Measurements from ENCODE around the gene KRT85. TPM values are rescaled to one million over a fixed set of nuclear protein-coding genes. Genes with fewer than 3 reads are reported as not detected.
"Not testable (repeated sequence)": the region's sequence is repeated elsewhere in the genome, so short reads cannot be mapped to it uniquely, and the experiment has no call there.

KRT85 gene
- total RNA-seq: not detected

- DNase-seq (ENCODE audit: low spot score): no peak
Observed at GRCh38 chr12:52366738-52367485, at the start of gene KRT85. Gene KRT85, minus strand, starts transcription at chr12:52367481. Its CDS starts 76 bp downstream, at chr12:52367405.

- no peak for DNase-seq (ENCODE audit: low spot score)
Observed at GRCh38 chr12:52416795-52417194, 49.5 kb upstream of the KRT85 start.

GRCh38 chr12:52415870-52416750, 48.8 kb upstream of the KRT85 start:
- peak; percentile 73 for DNase-seq (ENCODE audit: low spot score)

GRCh38 chr12:52414936-52415335, 47.7 kb upstream of the KRT85 start:
- no peak for DNase-seq (ENCODE audit: low spot score)

- DNase-seq (ENCODE audit: low spot score): no peak
Observed at GRCh38 chr12:52413782-52414345, 46.6 kb upstream of the KRT85 start.

GRCh38 chr12:52413202-52413601, 45.9 kb upstream of the KRT85 start:
- DNase-seq (ENCODE audit: low spot score): no peak

GRCh38 chr12:52411815-52412214, 44.5 kb upstream of the KRT85 start:
- no peak for DNase-seq (ENCODE audit: low spot score)

GRCh38 chr12:52410589-52411248, 43.4 kb upstream of the KRT85 start:
- DNase-seq (ENCODE audit: low spot score): not testable (repeated sequence)

GRCh38 chr12:52407918-52408317, 40.6 kb upstream of the KRT85 start:
- no peak for DNase-seq (ENCODE audit: low spot score)

- no peak for DNase-seq (ENCODE audit: low spot score)
Observed at GRCh38 chr12:52405922-52406385, 38.7 kb upstream of the KRT85 start, which contains the start of gene KRT82. Gene KRT82, minus strand, starts transcription at chr12:52406335. Its CDS starts 58 bp downstream, at chr12:52406277.

- DNase-seq (ENCODE audit: low spot score): no peak
Observed at GRCh38 chr12:52404951-52405350, 37.7 kb upstream of the KRT85 start.

- no peak for DNase-seq (ENCODE audit: low spot score)
Observed at GRCh38 chr12:52403561-52403960, 36.3 kb upstream of the KRT85 start.

- no peak for DNase-seq (ENCODE audit: low spot score)
Observed at GRCh38 chr12:52402873-52403540, 35.7 kb upstream of the KRT85 start.

GRCh38 chr12:52402377-52402776, 35.1 kb upstream of the KRT85 start:
- DNase-seq (ENCODE audit: low spot score): no peak

- DNase-seq (ENCODE audit: low spot score): no peak
Observed at GRCh38 chr12:52401926-52402325, 34.6 kb upstream of the KRT85 start.

- DNase-seq (ENCODE audit: low spot score): no peak
Observed at GRCh38 chr12:52401526-52401925, 34.2 kb upstream of the KRT85 start.

- DNase-seq (ENCODE audit: low spot score): no peak
Observed at GRCh38 chr12:52400906-52401305, 33.6 kb upstream of the KRT85 start.

- no peak for DNase-seq (ENCODE audit: low spot score)
Observed at GRCh38 chr12:52399756-52400155, 32.5 kb upstream of the KRT85 start.

GRCh38 chr12:52398176-52398575, 30.9 kb upstream of the KRT85 start:
- no peak for DNase-seq (ENCODE audit: low spot score)

- DNase-seq (ENCODE audit: low spot score): no peak
Observed at GRCh38 chr12:52396656-52397055, 29.4 kb upstream of the KRT85 start.

GRCh38 chr12:52395761-52396434, 28.6 kb upstream of the KRT85 start:
- DNase-seq (ENCODE audit: low spot score): no peak
